Suprapubic skin (tissue), 4 donors: ENCODE measurements around the gene CYTH3.

Experiments used
- EP300 ChIP-seq: sonication (generic); formaldehyde crosslinking; IDR thresholded peaks from one replicate; pipeline ENCODE4 v1.6.1; 2017; ENCODE audit warnings: antibody characterized with exemption
- POLR2A ChIP-seq, 2 donors: fragments of 450-650 bp; IDR thresholded peaks; one replicate each; pipeline ENCODE4 v1.6.1; 2017; ENCODE audit warnings: antibody characterized with exemption in 2 of 2, mild to moderate bottlenecking in 2 of 2, moderate library complexity in 2 of 2
- POLR2AphosphoS5 ChIP-seq, 3 donors: sonication (generic); formaldehyde crosslinking; IDR thresholded peaks; one replicate each; pipeline ENCODE4 v1.6.1; 2017; ENCODE audit warnings: antibody characterized with exemption in 3 of 3
- TF ChIP-seq, protein P1 (sequence below), 2 donors: fragments of 200-600 bp in 1 of 2; fragments of 450-650 bp in 1 of 2; sonication (generic) in 1 of 2; IDR thresholded peaks; one replicate each; pipeline ENCODE4 v1.5.1; 2016 to 2019; ENCODE audit warnings: antibody characterized with exemption in 2 of 2, mild to moderate bottlenecking in 1 of 2, moderate library complexity in 1 of 2

DNA sequence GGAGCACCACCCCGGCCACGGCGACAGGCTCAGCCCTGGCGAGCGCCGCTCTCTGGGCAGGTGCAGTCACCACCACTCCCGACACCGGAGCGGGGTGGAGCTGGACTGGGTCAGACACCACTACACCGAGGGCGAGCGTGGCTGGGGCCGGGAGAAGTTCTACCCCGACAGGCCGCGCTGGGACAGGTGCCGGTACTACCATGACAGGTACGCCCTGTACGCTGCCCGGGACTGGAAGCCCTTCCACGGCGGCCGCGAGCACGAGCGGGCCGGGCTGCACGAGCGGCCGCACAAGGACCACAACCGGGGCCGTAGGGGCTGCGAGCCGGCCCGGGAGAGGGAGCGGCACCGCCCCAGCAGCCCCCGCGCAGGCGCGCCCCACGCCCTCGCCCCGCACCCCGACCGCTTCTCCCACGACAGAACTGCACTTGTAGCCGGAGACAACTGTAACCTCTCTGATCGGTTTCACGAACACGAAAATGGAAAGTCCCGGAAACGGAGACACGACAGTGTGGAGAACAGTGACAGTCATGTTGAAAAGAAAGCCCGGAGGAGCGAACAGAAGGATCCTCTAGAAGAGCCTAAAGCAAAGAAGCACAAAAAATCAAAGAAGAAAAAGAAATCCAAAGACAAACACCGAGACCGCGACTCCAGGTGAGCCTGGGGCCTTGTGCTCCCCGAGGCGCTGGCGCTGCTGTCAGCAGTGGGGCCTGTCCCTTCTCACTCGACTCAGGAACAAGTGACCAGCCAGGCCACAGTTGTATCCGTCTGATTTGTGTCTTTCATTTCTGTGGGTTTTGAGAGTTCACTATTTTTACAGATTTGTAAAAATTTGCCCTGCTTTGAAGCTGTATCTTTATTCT, 117.7 kb downstream of the CYTH3 start:
- TF ChIP-seq, protein P1, sequence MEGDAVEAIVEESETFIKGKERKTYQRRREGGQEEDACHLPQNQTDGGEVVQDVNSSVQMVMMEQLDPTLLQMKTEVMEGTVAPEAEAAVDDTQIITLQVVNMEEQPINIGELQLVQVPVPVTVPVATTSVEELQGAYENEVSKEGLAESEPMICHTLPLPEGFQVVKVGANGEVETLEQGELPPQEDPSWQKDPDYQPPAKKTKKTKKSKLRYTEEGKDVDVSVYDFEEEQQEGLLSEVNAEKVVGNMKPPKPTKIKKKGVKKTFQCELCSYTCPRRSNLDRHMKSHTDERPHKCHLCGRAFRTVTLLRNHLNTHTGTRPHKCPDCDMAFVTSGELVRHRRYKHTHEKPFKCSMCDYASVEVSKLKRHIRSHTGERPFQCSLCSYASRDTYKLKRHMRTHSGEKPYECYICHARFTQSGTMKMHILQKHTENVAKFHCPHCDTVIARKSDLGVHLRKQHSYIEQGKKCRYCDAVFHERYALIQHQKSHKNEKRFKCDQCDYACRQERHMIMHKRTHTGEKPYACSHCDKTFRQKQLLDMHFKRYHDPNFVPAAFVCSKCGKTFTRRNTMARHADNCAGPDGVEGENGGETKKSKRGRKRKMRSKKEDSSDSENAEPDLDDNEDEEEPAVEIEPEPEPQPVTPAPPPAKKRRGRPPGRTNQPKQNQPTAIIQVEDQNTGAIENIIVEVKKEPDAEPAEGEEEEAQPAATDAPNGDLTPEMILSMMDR (IDR thresholded peaks at IDR 0.05), result no peak
- no peak for TF ChIP-seq POLR2A (IDR thresholded peaks at IDR 0.05)
- no peak for TF ChIP-seq POLR2AphosphoS5 (IDR thresholded peaks at IDR 0.05)
- TF ChIP-seq EP300, result no peak
